CD4-positive, alpha-beta T cell treated with Interleukin-15 for 1 hour (primary cell): Measurements from ENCODE around the gene NDUFS6.

Experiments
- DNase-seq: peaks from one replicate; pipeline ENCODE4 v3.0.0-alpha.2; 2020

NDUFS6 gene

GRCh38 chr5:1818784-1819183 is 17.6 kb downstream of the NDUFS6 start:
- no peak for DNase-seq

- DNase-seq, result no peak
Measured at GRCh38 chr5:1819458-1819857, 18.3 kb downstream of the NDUFS6 start.

GRCh38 chr5:1820381-1820780 is 19.2 kb downstream of the NDUFS6 start:
- no peak for DNase-seq

GRCh38 chr5:1820926-1821325 is 19.7 kb downstream of the NDUFS6 start:
- no peak for DNase-seq

GRCh38 chr5:1821862-1822261 is 20.7 kb downstream of the NDUFS6 start:
- no peak for DNase-seq

GRCh38 chr5:1823381-1824034 is 22.3 kb downstream of the NDUFS6 start:
- no peak for DNase-seq

- no peak for DNase-seq
Measured at GRCh38 chr5:1824109-1824821, 23.1 kb downstream of the NDUFS6 start.

GRCh38 chr5:1824903-1825841 is 24.0 kb downstream of the NDUFS6 start:
- no peak for DNase-seq

- DNase-seq, result no peak
Measured at GRCh38 chr5:1826235-1826980, 25.2 kb downstream of the NDUFS6 start.

GRCh38 chr5:1827025-1827885 is 26.0 kb downstream of the NDUFS6 start:
- DNase-seq, result no peak

GRCh38 chr5:1827886-1828397 is 26.7 kb downstream of the NDUFS6 start:
- DNase-seq, result no peak

GRCh38 chr5:1830571-1831228 is 29.5 kb downstream of the NDUFS6 start:
- DNase-seq, result no peak

GRCh38 chr5:1831257-1831656 is 30.1 kb downstream of the NDUFS6 start:
- no peak for DNase-seq

GRCh38 chr5:1831677-1832313 is 30.6 kb downstream of the NDUFS6 start:
- no peak for DNase-seq

GRCh38 chr5:1832511-1833250 is 31.5 kb downstream of the NDUFS6 start:
- DNase-seq, result no peak

- no peak for DNase-seq
Measured at GRCh38 chr5:1833264-1834021, 32.2 kb downstream of the NDUFS6 start.

GRCh38 chr5:1834022-1834551 is 32.9 kb downstream of the NDUFS6 start:
- no peak for DNase-seq

- DNase-seq, result no peak
Measured at GRCh38 chr5:1834721-1835429, 33.7 kb downstream of the NDUFS6 start.
